Ectodermal cell (in vitro differentiated cells): ENCODE results near the gene CTBP2.

Source experiments
- H3K27ac ChIP-seq: 2 replicates; pipeline ENCODE4 v1.7.0; 2013; ENCODE audit warnings: mild to moderate bottlenecking, low read depth, low read length; ENCODE audit not compliant: insufficient read depth, poor library complexity, severe bottlenecking
- H3K27me3 ChIP-seq: 2 replicates; pipeline ENCODE4 v1.7.0; 2013; ENCODE audit warnings: mild to moderate bottlenecking, low read length; ENCODE audit not compliant: insufficient read depth, control insufficient read depth, poor library complexity, severe bottlenecking
- H3K36me3 ChIP-seq: one replicate; pipeline ENCODE4 v1.7.0; 2013; ENCODE audit warnings: low read length; ENCODE audit not compliant: control insufficient read depth, insufficient read depth
- H3K4me1 ChIP-seq: one replicate; pipeline ENCODE4 v1.7.0; 2013; ENCODE audit warnings: low read length; ENCODE audit not compliant: control insufficient read depth, insufficient read depth
- H3K4me3 ChIP-seq: 2 replicates; pipeline ENCODE4 v1.7.0; 2013; ENCODE audit warnings: low read depth, low read length, control low read depth; ENCODE audit not compliant: insufficient read depth
- H3K9me3 ChIP-seq: 2 replicates; pipeline ENCODE4 v1.7.0; 2013; ENCODE audit warnings: mild to moderate bottlenecking, low read length, moderate library complexity; ENCODE audit not compliant: control insufficient read depth
- WGBS, 2 experiments: methylation state at CpG; one replicate each; pipeline ENCODE4 v1.1.7; 2013; ENCODE audit warnings: missing lambda C conversion rate in 2 of 2; 5-methylcytosine and 5-hydroxymethylcytosine counted together

The CTBP2 gene

DNA sequence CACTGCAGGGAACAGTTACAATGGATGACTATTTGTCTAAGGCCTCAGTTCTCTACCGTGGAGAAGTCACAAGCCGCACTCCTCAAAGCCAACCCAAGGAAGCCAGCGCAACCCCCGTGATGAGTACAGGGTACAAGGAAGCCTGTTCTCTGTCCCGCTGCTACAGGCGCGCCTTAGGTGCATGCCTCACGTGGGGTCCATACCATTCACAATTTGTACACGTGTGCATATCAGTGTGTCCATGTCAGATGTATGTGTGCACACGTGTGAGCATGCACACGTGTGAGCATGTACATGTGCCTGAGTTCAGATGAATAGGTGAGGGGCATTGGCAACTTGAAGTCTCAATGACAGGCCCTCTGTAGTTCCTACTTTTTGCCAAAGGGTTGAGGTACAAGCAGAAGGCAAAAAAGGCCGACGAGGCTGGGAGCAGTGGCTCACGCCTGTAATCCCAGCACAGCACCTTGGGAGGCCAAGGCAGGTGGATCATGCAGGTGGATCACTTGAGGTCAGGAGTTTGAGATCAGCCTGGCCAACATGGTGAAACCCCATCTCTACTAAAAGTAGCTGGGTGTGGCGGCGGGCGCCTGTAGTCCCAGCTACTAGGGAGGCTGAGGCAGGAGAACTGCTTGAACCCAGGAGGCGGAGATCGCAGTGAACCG, 62.8 kb downstream of the CTBP2 start:
- Histone ChIP-seq H3K27me3 (no peaks in the 10 kb centered on the region), H3K9me3 (no peaks in the 10 kb centered on the region), H3K4me3 (no peak overlapping the region), H3K36me3 (no peaks in the 10 kb centered on the region), H3K27ac (no peak overlapping the region), H3K4me1 (peaks cover 10% of the 10 kb centered on the region)
- 94% methylated on average over 20 of the region's 20 CpGs for WGBS, 2 experiments

DNA sequence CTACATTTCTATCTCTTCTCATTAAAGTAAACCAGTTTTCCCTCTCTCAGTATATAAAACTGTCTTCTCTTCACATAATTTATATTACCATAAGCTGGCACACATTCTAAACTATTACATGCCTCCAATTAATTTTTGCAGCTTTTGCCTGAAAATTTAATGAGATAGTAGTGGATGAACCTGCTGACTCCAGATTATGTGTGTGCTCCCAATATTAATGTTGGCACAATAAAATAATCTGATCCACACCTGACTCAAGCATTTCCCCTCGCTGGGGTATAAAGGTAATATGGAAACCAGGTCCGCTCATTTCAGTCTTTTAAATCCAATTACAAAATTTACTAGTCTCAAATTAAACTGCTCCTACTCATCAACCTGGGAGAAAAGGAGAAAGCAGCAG, 63.4 kb downstream of the CTBP2 start:
- WGBS, 2 experiments, result 91 to 97% methylated on average over 2 of the region's 2 CpGs
- no peak overlapping the region for H3K27ac ChIP-seq
- H3K4me1 ChIP-seq, result peaks cover 10% of the 10 kb centered on the region
- H3K36me3 ChIP-seq, result no peaks in the 10 kb centered on the region
- H3K9me3 ChIP-seq, result no peaks in the 10 kb centered on the region
- H3K27me3 ChIP-seq, result no peaks in the 10 kb centered on the region
- no peak overlapping the region for H3K4me3 ChIP-seq

DNA sequence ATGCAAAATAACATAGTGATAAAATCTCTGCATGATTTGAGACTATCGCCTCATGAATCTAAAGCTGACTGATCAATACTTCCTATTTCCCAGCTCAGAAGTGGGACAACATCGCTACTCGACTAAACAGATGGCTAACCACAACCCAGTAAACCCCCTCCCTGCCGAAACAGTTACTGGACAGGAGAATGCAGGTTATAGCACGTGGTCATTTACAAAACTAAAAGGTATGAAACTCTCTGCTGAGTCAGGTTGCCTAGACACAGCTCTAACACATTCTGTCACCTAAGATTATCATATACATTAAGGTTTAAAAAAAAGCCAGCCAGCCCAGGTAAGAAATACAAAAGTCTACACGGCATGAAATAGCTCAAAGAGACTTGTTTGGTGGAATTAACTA, 64.0 kb downstream of the CTBP2 start:
- Histone ChIP-seq H3K4me1 (peaks cover 10% of the 10 kb centered on the region), H3K9me3 (no peaks in the 10 kb centered on the region), H3K36me3 (no peaks in the 10 kb centered on the region), H3K27me3 (no peaks in the 10 kb centered on the region), H3K4me3 (no peak overlapping the region), H3K27ac (no peak overlapping the region)
- WGBS, 2 experiments, result 96 to 98% methylated on average over 6 of the region's 6 CpGs

- Histone ChIP-seq H3K4me3 (no peak overlapping the region), H3K4me1 (peaks cover 10% of the 10 kb centered on the region), H3K27me3 (no peaks in the 10 kb centered on the region), H3K27ac (no peak overlapping the region), H3K9me3 (no peaks in the 10 kb centered on the region), H3K36me3 (no peaks in the 10 kb centered on the region)
- WGBS, 2 experiments, result 95 to 97% methylated on average over 5 of the region's 5 CpGs
These were observed 64.6 kb downstream of the CTBP2 start for GRCh38 chr10:125095776-125096175.

DNA sequence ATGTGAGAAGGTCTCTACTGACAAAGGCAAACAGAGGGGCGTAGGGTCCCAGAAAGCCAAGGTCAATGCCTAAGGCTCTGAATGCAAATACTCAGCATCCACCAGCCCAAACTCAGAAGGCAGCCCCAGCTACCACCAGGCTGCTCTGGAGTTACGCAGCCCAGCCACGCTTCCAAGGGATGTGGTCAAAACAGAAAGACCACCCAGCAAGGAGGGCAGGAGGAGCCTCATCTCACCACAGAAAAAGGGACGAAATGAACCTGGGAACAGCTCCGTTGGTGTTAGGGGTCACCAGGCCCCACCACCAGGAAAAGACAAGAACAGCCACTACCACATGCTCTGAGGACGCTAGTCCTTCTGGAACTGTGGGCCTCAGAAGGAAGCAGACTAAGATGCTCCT, 65.1 kb downstream of the CTBP2 start:
- Histone ChIP-seq H3K27ac (no peak overlapping the region), H3K27me3 (no peaks in the 10 kb centered on the region), H3K36me3 (no peaks in the 10 kb centered on the region), H3K4me1 (peaks cover 10% of the 10 kb centered on the region), H3K9me3 (no peaks in the 10 kb centered on the region), H3K4me3 (no peak overlapping the region)
- 92% methylated on average over 6 of the region's 6 CpGs for WGBS, 2 experiments

DNA sequence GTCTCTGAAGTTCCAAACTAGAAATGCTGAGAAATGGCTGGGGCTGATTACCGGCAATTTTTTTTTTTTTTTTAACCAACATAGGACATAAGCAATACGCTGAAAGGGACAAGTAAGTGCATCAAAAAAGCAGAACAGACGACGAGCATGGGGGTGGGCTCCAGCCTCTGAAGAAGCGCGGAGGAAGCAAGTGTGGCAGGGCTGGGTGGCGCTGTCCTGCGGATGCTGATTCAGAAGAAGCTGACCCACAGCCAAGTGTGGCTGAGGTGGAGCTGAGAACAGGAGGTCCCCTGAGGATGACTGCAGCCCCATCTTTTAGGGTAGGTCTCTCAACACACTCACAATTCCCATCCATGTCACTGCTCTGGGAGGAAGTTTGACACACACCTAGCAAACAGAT, 65.6 kb downstream of the CTBP2 start:
- peaks cover 10% of the 10 kb centered on the region for H3K4me1 ChIP-seq
- H3K4me3 ChIP-seq, result no peak overlapping the region
- H3K9me3 ChIP-seq, result no peaks in the 10 kb centered on the region
- H3K27ac ChIP-seq, result no peak overlapping the region
- no peaks in the 10 kb centered on the region for H3K36me3 ChIP-seq
- WGBS, 2 experiments, result 92 to 93% methylated on average over 8 of the region's 8 CpGs
- H3K27me3 ChIP-seq, result no peaks in the 10 kb centered on the region

GRCh38 chr10:125093974-125094705, 66.2 kb downstream of the CTBP2 start:
- no peak overlapping the region for H3K4me3 ChIP-seq
- WGBS, 2 experiments, result 91% methylated on average over 21 of the region's 21 CpGs
- H3K4me1 ChIP-seq, result peaks cover 10% of the 10 kb centered on the region
- H3K36me3 ChIP-seq, result no peaks in the 10 kb centered on the region
- H3K9me3 ChIP-seq, result no peaks in the 10 kb centered on the region
- H3K27me3 ChIP-seq, result no peaks in the 10 kb centered on the region
- no peak overlapping the region for H3K27ac ChIP-seq

DNA sequence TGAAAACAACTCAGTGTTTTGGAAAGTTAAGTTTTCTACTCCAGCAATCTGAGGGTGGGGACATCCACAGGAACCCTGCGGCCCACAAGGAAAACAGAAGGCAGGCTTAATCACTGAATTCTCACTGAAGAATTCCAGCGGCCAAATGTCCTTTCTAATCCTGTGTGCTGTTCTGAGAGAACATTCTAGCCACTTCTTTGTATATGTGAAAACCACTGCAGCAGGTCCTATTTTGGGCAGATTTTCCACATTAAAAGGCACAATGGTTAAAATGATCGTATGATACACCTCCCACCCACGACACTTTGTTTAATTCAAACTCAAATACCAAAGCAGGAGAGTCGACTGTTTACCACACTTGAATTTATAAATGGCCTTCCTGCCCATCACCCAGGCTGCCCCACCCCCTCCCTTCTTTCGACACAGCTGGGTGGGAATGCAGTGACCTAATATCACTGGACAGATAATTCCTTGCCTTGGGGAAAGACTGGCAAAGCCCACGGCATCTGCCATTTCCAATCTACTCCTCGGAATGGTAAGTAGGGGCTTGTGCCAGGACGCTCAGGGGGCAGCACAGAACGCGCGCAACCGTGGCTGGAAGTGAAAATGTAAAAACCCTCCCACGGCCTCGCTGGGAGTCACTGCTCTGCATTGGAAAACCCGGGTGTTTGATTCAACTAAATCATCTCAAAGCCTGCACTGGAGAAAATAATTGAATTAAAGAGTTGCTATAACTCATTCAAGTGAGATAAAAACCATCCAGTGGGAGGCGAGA, 67.0 kb downstream of the CTBP2 start:
- Histone ChIP-seq H3K27me3 (no peaks in the 10 kb centered on the region), H3K4me3 (no peak overlapping the region), H3K36me3 (no peaks in the 10 kb centered on the region), H3K27ac (no peak overlapping the region), H3K4me1 (peaks cover 10% of the 10 kb centered on the region), H3K9me3 (no peaks in the 10 kb centered on the region)
- 91 to 96% methylated on average over 17 of the region's 17 CpGs for WGBS, 2 experiments

DNA sequence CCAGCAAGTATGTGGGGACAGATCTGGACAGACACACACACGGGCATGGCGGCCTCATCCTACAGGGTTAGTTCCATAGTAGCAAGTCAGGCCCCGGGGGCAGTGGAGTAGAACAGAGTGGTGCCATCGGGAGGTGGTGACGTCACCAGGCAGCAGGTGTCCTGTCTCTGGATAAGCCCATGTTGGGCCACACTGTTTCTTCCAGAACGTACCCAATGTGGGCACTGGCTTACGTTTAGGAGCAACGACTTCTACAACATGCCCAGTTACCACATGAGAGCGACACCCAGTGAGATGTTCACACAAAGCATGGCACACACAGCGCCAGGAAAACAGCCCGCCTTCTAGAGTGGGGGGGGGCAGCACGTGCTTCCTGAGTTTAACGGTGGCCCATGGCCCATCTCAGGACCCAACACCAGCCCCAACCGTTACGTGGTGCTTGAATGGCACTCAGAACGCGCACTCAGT, 67.8 kb downstream of the CTBP2 start:
- Histone ChIP-seq H3K4me3 (no peak overlapping the region), H3K36me3 (no peaks in the 10 kb centered on the region), H3K27me3 (no peaks in the 10 kb centered on the region), H3K4me1 (peaks cover 10% of the 10 kb centered on the region), H3K27ac (no peak overlapping the region), H3K9me3 (no peaks in the 10 kb centered on the region)
- WGBS, 2 experiments, result 96 to 97% methylated on average over 17 of the region's 17 CpGs

- Histone ChIP-seq H3K9me3 (no peaks in the 10 kb centered on the region), H3K27ac (no peak overlapping the region), H3K27me3 (no peaks in the 10 kb centered on the region), H3K4me1 (peaks cover 10% of the 10 kb centered on the region), H3K4me3 (no peak overlapping the region), H3K36me3 (no peaks in the 10 kb centered on the region)
These were observed 68.5 kb downstream of the CTBP2 start for GRCh38 chr10:125091891-125092290.
